Right kidney (tissue), 1 donor: ENCODE measurements around the gene UIMC1.

ENCODE experiments used
- DNase-seq: peaks from one replicate; pipeline ENCODE4 v3.0.0-alpha.2; 2016

UIMC1 gene

GRCh38 chr5:176902102-176902814 lies 104.3 kb downstream of the UIMC1 start:
- no peak for DNase-seq

- DNase-seq: no peak
Observed at GRCh38 chr5:176901260-176902101, 105.1 kb downstream of the UIMC1 start.

- DNase-seq: no peak
Observed at GRCh38 chr5:176900780-176901204, 105.8 kb downstream of the UIMC1 start.

GRCh38 chr5:176899946-176900779 lies 106.4 kb downstream of the UIMC1 start:
- DNase-seq: no peak

GRCh38 chr5:176899296-176899891 lies 107.2 kb downstream of the UIMC1 start, which contains the start of gene HK3:
Gene HK3 (minus strand): TSS chr5:176899346. CDS start chr5:176896159, 3,187 bp downstream.
- DNase-seq: no peak

GRCh38 chr5:176897263-176897662 lies 109.3 kb downstream of the UIMC1 start:
- DNase-seq: no peak

- DNase-seq: no peak
Observed at GRCh38 chr5:176895831-176896230, 110.7 kb downstream of the UIMC1 start.

GRCh38 chr5:176894298-176894697 lies 112.3 kb downstream of the UIMC1 start:
- no peak for DNase-seq

- no peak for DNase-seq
Observed at GRCh38 chr5:176892663-176893062, 113.9 kb downstream of the UIMC1 start.

GRCh38 chr5:176891331-176891958 lies 115.1 kb downstream of the UIMC1 start:
- no peak for DNase-seq

GRCh38 chr5:176890455-176891330 lies 115.9 kb downstream of the UIMC1 start:
- DNase-seq: no peak

- DNase-seq: no peak
Observed at GRCh38 chr5:176889321-176890280, 117.0 kb downstream of the UIMC1 start.

GRCh38 chr5:176888865-176889165 lies 117.8 kb downstream of the UIMC1 start:
- DNase-seq: no peak

GRCh38 chr5:176888016-176888864 lies 118.3 kb downstream of the UIMC1 start:
- no peak for DNase-seq

GRCh38 chr5:176887252-176887849 lies 119.2 kb downstream of the UIMC1 start:
- DNase-seq: no peak

GRCh38 chr5:176886336-176887251 lies 120.0 kb downstream of the UIMC1 start:
- DNase-seq: no peak

- DNase-seq: no peak
Observed at GRCh38 chr5:176884571-176884890, 122.0 kb downstream of the UIMC1 start.
